ENCODE data around the gene CNP. TPM values are rescaled to one million over a fixed set of nuclear protein-coding genes. Genes with fewer than 3 reads are reported as not detected.

Gene CNP
- total RNA-seq, 1 experiment from 2014 or later = 78.5 TPM

DNA sequence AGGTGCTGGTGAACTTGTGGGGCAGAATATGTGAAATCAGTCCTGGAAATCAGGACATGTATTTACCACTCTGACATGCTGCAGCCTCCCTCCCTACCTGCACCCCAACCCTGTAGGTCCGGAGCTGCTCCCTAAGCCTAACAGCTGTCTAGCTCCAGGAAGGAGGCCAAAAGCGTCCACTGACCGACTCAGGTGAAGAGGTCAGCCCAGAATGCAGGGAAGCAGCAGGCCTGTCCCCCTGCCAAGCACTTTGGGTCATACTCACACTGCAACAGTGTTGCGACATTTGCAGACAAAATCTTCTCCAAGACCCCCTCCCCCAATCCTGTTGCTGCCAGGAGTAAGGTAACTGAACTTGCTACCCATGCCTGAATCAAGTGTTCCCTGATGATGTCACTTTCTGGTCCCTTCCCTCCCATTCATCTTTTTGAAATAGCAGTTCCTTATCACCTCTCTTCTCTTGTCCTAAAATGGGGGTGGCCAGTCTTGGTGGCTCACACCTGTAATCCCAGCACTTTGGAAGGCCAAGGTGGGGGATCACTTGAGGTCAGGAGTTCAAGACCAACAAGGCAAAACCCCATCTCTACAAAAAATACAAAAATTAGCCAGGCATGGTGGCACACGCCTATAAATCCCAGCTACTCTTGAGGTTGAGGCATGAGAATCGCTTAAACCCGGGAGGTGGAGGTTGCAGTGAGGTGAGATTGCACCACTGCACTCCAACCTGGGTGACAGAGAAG lies 46.6 kb upstream of the CNP start:
- Histone ChIP-seq H2BK120ac (ENCODE audit: low read depth, low read length, poor library complexity, severe bottlenecking) (no peak overlapping the region), H2BK15ac (ENCODE audit: low read depth, low read length) (no peak overlapping the region), H2BK20ac (ENCODE audit: low read depth, low read length, poor library complexity, severe bottlenecking) (no peak overlapping the region), H3K18ac (ENCODE audit: insufficient read length, low read depth, low read length) (no peak overlapping the region), H4K5ac (ENCODE audit: insufficient read length, low read depth, low read length) (no peak overlapping the region), H4K20me1 (ENCODE audit: control insufficient read depth, insufficient read depth, insufficient read length) (peaks cover 3% of the 10 kb centered on the region), H2BK5ac (ENCODE audit: insufficient read length, low read length) (no peak overlapping the region), H4K8ac (replicated peaks; ENCODE audit: insufficient read length, low read depth, low read length) (no peak overlapping the region), H3K4me1 (ENCODE audit: insufficient read depth, low read length) (peaks cover 8% of the 10 kb centered on the region; the same call in 1 of the 2 replicates), H3K23me2 (ENCODE audit: insufficient read length, low read depth, low read length, poor library complexity, severe bottlenecking) (peaks cover 11% of the 10 kb centered on the region), H4K91ac (ENCODE audit: insufficient read length, low read depth, low read length) (no peak overlapping the region), H3T11ph (ENCODE audit: low read length) (no peak overlapping the region), H3K4ac (ENCODE audit: low read depth, low read length) (no peak overlapping the region), H3K79me1 (ENCODE audit: insufficient read depth, low read depth, low read length, poor library complexity, severe bottlenecking) (peaks cover 2% of the 10 kb centered on the region), H3K56ac (ENCODE audit: insufficient read length, low read depth, low read length) (no peak overlapping the region), H2BK12ac (ENCODE audit: insufficient read length, low read depth, low read length) (no peak overlapping the region), H3K27ac (ENCODE audit: insufficient read length, low read depth, low read length) (peak overlapping the region; percentile 40), H3K79me2 (ENCODE audit: insufficient read depth, low read length) (peaks cover 33% of the 10 kb centered on the region), H3K4me2 (ENCODE audit: insufficient read depth, insufficient read length, low read length) (peak overlapping the region; percentile 86), H2AK5ac (ENCODE audit: insufficient read length, low read length) (no peak overlapping the region), H3K9me3 (ENCODE audit: control insufficient read depth, low read depth, low read length) (no peaks in the 10 kb centered on the region), H3K14ac (ENCODE audit: insufficient read depth, low read length) (peak overlapping the region; percentile 32; the same call in 1 of the 2 replicates), H3K27me3 (ENCODE audit: insufficient read depth, low read length) (no peaks in the 10 kb centered on the region), H3K9ac (ENCODE audit: extremely low read depth, insufficient read length, low read length) (peak overlapping the region; percentile 12), H3K23ac (ENCODE audit: insufficient read length, low read depth, low read length) (no peak overlapping the region), H2AFZ (ENCODE audit: low read length) (no peak overlapping the region)
- DNase-seq = peak; percentile 62
- Mint-ChIP-seq H3K4me3 (peak overlapping the region; percentile 88 to 90), H3K36me3 (ENCODE audit: insufficient read depth in 1 of 3, low read depth in 3 of 3) (peaks cover 4 to 11% (median 7%) of the 10 kb centered on the region in 3 experiments; a peak in 4 of 7 replicates), H3K9me3 (no peaks in the 10 kb centered on the region), H3K4me1 (peaks cover 29 to 36% of the 10 kb centered on the region in 2 experiments), H3K27ac (peak overlapping the region; percentile 46 to 96 (median 94)), H3K27me3 (ENCODE audit: low read depth) (no peaks in the 10 kb centered on the region)
- TF ChIP-seq, protein P1, sequence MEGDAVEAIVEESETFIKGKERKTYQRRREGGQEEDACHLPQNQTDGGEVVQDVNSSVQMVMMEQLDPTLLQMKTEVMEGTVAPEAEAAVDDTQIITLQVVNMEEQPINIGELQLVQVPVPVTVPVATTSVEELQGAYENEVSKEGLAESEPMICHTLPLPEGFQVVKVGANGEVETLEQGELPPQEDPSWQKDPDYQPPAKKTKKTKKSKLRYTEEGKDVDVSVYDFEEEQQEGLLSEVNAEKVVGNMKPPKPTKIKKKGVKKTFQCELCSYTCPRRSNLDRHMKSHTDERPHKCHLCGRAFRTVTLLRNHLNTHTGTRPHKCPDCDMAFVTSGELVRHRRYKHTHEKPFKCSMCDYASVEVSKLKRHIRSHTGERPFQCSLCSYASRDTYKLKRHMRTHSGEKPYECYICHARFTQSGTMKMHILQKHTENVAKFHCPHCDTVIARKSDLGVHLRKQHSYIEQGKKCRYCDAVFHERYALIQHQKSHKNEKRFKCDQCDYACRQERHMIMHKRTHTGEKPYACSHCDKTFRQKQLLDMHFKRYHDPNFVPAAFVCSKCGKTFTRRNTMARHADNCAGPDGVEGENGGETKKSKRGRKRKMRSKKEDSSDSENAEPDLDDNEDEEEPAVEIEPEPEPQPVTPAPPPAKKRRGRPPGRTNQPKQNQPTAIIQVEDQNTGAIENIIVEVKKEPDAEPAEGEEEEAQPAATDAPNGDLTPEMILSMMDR (conservative IDR thresholded peaks at IDR 0.05) = no peak
- WGBS (ENCODE audit: extremely low coverage, insufficient read length, low lambda C conversion rate) = no CpG with 5 or more reads among the region's 7 CpGs
